Fibroblast of skin of right biceps (primary cell): ENCODE data around the gene SYNPO.
A peak's percentile ranks its signal among the peaks of the same experiment; 100 is the strongest.

Source experiments
- DNase-seq: peaks from one replicate; pipeline ENCODE4 v3.0.0-alpha.2; 2013

The SYNPO gene

DNA sequence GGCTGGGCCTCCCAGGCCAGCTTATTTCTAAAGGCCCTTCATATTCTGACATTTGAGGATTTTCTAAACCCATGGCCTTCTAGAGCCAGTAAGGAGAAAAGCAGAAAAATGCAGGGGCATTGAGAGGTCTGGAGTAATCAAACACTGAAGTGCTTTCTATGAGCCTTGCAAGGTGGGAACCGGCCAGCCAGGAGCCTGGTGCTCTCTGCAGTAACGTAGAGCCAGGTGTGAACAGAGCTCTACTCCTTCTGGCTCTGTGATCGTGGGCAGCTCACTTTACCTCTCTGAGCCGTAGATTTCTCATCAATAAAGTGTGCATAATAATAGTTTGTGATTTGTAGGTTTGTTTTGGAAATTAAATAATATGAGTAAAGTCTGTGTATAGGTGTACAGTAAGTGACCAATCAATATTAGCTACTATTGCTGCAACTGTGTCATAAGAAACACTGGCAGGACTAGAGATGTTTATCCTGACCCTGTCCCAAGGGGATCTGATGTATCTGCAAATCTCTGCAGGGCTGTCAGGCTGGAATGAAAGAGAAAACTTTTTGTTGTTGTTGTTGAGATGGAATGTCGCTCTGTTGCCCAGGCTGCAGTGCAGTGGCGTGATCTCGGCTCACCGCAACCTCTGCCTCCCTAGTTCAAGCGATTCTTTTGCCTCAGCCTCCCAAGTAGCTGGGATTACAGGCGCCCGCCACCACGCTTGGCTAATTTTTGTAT lies 2.7 kb downstream of the SYNPO start:
- no peak for DNase-seq

DNA sequence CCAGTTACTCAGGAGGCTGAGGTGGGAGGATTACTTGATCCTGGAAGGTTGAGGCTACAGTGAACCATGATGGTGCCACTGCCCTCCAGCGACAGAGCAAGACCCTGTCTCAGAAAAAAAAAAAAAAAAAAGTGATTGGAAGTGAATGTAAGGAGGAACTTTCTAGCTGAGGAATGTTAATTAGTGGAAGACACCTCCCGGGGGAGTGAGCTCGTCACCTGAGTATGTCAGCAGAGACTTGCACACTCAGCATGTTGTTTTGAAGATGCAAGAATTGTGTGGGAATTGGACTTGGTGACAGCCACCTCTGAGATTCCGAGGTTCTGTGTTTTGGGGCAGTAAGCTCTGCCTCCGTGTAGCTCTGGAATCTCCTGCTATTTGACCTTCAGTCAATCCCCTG lies 3.6 kb downstream of the SYNPO start:
- DNase-seq: peak; percentile 73

DNA sequence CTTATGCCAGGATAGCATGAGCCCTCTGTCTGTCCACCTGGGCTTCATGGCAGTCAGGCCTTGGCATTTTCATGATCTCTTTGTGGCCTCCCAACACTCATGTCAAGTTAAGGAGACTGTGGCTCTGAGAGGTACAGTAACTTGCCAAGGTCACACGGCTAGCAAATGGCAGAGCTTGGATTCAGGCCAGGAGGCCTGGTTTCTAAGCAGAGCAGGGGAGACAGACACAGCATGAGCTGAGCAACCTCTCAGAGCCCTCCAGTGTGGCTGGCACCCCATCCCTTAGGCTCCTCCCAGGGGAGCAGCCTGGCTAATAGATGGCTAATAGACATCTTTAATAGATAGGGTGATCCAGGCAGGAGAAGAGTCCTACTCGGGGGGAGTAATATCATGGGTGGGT lies 4.1 kb downstream of the SYNPO start:
- no peak for DNase-seq

GRCh38 chr5:150645070-150645700 lies 4.7 kb downstream of the SYNPO start:
- peak; percentile 92 for DNase-seq

DNA sequence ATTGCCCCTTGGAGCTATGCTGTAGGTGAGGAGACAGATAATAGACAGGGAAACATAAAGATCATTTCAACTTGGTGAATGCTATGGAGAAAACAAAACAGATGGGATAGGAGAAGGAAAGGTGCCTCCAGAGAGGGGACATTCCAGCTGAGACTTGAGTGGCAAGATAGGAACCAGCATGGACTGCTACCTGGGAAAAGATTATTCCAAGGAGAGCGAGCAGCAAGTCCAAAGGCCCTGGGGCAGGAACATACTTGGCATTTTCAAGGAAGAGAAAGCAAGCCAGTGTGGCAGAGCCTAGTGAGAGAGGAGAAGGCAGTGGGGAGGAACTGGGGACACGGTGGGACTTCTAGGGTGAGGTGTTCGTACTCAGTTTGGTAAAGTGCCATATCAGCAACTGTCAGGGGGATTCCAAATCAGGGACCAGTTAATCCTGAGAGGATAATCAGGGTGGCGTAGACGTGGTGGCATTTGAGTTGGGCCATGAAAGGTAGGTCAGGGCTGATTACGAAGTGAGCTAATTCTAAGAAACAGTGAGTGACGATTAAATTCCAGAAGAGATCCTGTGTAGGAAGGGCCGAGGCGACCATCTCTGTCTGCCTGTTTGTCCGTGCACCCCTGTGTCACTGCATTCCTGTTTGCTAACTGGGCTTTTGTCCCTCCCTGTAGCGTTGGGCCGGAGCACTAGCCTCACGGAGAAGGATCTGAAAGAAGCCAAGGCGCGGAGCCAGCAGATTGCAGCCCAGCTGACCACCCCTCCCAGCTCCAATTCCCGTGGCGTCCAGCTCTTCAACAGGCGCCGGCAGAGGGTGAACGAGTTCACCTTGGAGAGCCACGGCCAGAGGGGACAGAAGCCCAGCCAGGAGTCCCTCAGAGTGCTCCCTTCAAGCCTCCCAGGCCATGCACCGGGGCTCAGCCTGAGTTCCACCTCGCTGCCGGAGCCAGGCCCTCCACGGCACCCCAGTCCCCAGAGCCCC lies 7.1 kb downstream of the SYNPO start:
- DNase-seq: no peak

DNA sequence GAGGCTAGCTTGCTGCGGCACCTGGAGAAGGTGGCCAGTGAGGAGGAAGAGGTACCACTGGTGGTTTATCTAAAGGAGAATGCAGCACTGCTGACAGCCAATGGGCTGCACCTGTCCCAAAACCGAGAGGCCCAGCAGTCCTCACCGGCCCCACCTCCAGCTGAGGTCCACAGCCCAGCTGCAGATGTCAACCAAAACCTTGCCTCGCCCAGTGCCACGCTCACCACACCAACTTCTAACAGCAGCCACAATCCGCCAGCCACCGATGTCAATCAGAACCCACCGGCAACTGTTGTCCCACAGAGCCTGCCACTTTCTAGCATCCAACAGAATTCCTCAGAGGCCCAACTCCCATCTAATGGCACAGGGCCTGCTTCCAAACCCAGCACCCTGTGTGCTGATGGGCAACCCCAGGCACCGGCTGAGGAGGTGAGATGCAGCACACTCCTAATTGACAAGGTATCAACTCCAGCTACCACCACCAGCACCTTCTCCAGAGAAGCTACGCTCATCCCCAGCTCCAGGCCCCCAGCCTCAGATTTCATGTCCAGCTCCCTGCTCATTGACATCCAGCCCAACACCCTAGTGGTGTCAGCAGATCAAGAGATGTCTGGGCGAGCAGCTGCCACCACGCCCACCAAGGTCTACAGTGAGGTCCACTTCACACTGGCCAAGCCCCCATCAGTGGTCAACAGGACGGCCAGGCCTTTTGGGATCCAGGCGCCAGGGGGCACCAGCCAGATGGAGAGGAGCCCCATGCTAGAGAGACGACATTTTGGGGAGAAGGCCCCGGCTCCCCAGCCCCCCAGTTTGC lies 8.0 kb downstream of the SYNPO start:
- no peak for DNase-seq

- no peak for DNase-seq
Measured at GRCh38 chr5:150649108-150650020, 8.9 kb downstream of the SYNPO start.

GRCh38 chr5:150650021-150651006 lies 9.9 kb downstream of the SYNPO start:
- DNase-seq: no peak

DNA sequence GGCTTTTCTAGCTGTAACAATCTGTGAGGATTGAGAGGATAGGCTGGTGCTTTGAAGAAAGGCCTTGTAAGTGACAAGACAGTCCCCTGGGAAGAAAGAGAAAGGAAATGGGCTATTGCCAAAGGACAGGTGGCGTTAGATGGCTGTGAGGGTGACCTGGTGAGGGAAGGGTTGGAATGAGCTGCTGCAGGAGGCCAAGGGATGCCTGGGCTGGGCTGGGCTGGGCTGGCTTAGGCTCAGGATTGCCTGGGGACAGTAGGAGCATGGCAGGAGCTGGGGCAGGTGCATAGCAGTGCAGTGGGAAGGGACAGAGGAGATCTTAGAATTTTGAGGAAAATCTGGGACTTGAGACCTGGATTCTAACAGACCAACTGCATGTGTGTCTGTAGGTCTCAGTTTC lies 10.9 kb downstream of the SYNPO start:
- no peak for DNase-seq

GRCh38 chr5:150651924-150652671 lies 11.6 kb downstream of the SYNPO start:
- DNase-seq: no peak

DNA sequence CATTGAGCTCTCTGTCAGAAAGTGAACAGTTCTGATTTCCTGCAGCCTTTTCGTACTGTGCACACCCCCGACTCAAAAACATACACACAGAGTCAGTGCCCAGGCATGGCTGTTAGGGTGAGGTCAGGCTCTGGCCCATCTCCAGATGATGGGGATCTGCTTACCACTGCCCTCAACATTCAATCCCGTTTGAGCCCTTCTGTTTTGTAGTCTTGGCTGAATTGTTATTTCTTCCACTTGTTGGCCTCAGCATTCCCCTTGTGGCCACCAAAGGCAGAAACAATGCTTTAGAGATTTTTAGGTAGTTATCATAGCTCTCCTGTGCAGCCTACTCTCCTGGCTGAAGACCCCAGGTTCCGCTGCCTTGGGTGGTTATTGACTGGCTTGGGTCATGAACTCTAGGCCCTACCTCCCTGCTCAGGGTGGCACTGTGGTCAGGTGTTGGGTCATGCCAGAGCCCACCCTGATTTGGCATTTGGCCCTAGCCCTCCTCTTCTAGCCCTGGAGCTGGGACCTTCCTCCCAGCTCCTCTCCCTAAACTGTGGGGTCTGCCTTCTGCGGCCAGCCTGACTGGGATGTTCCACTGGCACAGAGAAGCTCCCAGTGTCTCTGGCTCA lies 12.8 kb downstream of the SYNPO start:
- peak; percentile 63 for DNase-seq

- DNase-seq: no peak
Measured at GRCh38 chr5:150653762-150654556, 13.5 kb downstream of the SYNPO start.

- DNase-seq: no peak
Measured at GRCh38 chr5:150655221-150655620, 14.8 kb downstream of the SYNPO start.

GRCh38 chr5:150656191-150657132 lies 16.0 kb downstream of the SYNPO start:
- DNase-seq: peak; percentile 70

DNA sequence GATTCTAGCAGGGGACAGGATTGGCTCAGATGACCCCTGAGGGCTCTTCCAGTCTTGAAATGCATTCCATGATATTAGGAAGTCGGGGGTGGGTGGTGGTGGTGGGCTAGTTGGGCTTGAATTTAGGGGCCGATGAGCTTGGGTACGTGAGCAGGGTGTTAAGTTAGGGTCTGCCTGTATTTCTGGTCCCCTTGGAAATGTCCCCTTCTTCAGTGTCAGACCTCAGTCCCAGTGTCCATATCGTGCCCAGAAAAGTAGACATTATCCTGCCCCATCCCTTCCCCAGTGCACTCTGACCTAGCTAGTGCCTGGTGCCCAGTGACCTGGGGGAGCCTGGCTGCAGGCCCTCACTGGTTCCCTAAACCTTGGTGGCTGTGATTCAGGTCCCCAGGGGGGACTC lies 17.7 kb downstream of the SYNPO start:
- no peak for DNase-seq

DNA sequence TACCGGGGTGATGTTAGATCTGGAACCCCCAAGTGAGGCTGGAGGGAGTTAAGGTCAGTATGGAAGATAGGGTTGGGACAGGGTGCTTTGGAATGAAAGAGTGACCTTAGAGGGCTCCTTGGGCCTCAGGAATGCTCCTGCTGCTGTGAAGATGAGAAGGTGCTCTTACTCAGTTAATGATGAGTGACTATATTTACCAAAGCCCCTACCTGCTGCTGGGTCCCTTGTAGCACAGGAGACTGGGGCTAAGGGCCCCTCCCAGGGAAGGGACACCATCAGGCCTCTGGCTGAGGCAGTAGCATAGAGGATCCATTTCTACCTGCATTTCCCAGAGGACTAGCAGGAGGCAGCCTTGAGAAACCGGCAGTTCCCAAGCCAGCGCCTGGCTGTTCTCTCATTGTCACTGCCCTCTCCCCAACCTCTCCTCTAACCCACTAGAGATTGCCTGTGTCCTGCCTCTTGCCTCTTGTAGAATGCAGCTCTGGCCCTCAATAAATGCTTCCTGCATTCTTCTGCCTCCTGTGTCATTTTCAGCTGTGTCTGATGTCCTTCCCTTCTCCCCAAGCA lies 18.3 kb downstream of the SYNPO start:
- DNase-seq: no peak
